Stimulated activated CD8-positive, alpha-beta memory T cell treated with anti-CD3 and anti-CD28 coated beads, Interleukin-12 subunit alpha, Interleukin-12 subunit beta, amount 100 ng/mL, for 1 hour (primary cell): ENCODE measurements around the gene TAB3.

ENCODE experiments used
- DNase-seq: peaks from one replicate; pipeline ENCODE4 v3.0.0-alpha.2; 2020; ENCODE audit warnings: low read depth

TAB3 gene, protein sequence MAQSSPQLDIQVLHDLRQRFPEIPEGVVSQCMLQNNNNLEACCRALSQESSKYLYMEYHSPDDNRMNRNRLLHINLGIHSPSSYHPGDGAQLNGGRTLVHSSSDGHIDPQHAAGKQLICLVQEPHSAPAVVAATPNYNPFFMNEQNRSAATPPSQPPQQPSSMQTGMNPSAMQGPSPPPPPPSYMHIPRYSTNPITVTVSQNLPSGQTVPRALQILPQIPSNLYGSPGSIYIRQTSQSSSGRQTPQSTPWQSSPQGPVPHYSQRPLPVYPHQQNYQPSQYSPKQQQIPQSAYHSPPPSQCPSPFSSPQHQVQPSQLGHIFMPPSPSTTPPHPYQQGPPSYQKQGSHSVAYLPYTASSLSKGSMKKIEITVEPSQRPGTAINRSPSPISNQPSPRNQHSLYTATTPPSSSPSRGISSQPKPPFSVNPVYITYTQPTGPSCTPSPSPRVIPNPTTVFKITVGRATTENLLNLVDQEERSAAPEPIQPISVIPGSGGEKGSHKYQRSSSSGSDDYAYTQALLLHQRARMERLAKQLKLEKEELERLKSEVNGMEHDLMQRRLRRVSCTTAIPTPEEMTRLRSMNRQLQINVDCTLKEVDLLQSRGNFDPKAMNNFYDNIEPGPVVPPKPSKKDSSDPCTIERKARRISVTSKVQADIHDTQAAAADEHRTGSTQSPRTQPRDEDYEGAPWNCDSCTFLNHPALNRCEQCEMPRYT

GRCh38 chrX:30889147-30890140, at the start of gene TAB3:
TAB3 (minus strand) TSS chrX:30889254; CDS start chrX:30859588, 29,666 bp downstream.
- DNase-seq, result peak; percentile 87

DNA sequence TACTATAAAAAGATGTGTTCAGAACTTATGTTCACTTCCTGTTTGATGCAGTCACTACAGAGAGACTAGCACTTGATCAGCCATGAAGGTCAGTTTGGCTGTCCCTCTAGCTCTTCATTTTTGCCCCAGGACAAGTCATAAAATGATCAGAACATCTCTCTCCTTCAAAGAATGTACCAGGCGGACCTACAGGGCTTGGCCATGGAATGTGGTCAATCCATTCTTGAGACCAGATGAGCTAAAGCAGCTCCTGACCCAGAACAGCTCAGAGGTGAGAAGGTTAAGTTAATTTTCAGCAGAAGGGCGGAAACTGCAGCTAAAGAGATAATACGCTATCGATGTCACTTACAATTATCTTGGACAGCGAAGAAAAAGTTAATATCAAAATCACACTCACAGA, 49.2 kb upstream of the TAB3 start:
- no peak for DNase-seq

GRCh38 chrX:30935985-30936384, 46.9 kb upstream of the TAB3 start:
- no peak for DNase-seq

DNA sequence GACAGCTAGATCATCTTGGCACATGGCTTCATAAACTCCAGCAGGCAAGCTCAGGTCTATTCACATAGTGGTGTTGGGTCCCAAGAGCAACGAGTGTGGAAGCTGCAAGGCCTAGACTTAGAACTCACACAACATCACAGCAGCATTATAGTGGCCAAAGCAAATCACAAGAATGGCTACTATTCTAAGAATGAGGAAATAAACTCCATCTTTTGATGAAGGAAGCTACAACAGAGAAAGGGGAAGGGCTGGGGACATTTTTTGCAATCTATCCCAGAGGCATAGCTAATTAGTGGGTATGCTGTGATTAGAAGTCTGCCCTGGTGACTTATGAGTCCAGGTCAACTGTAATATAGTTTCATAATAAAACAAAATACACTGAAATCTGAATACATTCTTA, 42.9 kb upstream of the TAB3 start:
- DNase-seq, result no peak

DNA sequence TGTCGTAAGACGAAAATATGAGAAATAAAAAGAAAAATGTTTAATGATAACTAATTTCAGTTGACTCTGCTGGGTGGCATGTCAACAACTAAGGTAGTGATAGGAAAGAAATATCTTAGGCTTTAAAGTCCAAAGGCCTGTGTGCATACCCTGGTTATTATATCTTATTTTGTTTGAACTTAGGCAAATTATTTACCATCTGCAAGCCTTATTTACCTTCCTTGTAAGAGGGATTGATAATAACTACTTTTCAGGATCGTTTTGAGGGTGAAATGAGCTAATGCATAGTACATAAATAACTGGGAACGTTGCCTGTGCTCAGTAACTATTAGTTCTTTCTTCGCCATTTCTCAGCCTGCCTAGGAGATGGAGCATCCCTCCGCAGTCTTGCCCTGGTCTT, 41.6 kb upstream of the TAB3 start:
- DNase-seq, result no peak

DNA sequence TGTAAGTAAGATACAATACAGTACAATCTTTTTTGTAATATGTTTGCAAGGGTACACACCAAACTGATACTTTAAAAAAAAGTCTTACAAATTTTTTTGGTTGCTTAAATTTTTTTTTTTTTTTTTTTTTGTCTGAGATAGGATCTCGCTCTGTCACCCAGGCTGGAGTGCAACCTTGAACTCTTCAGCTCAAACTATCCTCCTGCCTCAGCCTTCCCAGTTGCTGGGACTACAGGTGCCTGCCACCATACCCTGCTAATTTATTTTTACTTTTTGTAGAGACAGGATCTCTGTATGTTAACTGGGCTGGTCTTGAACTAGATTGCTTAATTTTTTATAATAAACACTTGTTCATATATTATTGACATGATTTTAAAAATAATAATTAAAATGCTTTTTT, 41.1 kb upstream of the TAB3 start:
- DNase-seq, result no peak

DNA sequence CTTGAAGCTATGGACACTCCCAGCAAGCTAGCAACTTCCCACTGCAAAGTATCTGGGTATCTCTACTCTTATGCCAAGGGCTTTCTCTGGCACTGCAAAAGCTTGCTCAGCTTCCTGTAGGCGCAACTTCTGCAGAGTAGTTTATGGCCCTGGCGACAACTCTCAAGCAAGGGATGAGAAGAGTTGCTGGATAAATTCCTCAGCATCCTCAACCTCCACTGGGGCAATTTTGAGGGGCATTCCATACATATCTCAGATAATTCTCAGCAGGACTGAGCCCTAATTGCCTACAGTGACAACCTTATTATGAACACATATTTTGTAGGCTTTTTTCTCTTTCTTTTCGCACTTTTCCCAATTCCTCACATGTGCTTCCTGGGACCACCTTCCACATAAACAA, 31.2 kb upstream of the TAB3 start:
- no peak for DNase-seq

DNA sequence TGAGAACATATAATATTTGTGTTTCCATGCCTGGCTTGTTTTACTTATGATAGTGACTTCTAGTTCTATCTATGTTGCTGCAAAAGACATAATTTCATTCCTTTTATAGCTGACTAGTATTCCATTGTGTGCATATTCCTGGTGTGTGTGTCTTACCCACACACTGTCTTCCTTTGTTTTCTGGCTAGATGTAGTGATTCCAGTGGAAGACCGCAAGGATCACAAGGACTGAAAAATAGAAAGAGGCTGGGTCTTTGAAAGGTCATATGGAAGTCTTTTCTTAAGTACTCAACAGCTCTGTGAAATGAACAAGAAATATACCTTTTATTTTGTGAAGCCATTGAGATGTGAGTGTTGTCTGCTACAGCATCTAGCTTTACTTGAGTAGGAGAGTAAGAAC, 29.4 kb upstream of the TAB3 start:
- no peak for DNase-seq

DNA sequence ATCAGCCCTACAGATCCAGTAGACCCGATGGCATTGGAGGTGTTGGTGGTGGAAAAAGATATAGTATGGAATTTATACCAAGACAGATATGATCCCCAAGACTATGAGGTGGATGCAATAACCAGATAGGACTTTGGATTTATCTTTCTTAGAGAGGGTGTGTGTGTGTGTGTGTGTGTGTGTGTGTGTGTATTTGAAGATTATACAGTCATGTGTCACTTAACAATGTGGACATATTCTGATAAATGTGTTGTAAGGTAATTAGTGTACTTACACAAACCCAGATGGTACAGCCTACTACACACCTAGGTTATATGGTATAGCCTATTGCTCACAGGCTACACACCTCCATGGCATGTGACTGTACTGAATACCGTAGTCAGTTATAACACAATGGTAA, 24.4 kb upstream of the TAB3 start:
- DNase-seq, result no peak

- DNase-seq, result no peak
Measured at GRCh38 chrX:30910124-30910860, 21.2 kb upstream of the TAB3 start.

- no peak for DNase-seq
Measured at GRCh38 chrX:30906726-30907125, 17.7 kb upstream of the TAB3 start.

- no peak for DNase-seq
Measured at GRCh38 chrX:30905321-30905720, 16.3 kb upstream of the TAB3 start.

GRCh38 chrX:30904632-30905031, 15.6 kb upstream of the TAB3 start:
- no peak for DNase-seq

DNA sequence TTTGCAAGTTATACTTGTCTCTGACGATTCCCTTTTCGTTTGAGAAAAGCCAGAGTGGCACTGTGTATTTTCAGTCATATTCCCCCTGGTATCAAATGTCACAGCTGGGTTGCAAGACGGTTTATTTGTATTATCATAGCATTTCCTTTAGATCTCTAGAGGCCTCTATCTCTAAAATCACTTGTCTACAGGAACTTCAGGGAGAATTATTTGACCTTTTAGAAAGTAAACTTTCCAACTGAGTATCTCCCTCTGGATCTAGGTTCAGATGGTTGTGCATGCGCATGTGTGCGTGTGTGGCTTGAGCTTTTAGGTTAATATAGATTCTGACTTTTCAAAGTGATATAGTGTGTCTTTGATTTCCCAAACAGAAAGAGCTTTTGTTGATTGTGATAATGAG, 15.1 kb upstream of the TAB3 start:
- DNase-seq, result no peak

- DNase-seq, result no peak
Measured at GRCh38 chrX:30900227-30900626, 11.2 kb upstream of the TAB3 start.

DNA sequence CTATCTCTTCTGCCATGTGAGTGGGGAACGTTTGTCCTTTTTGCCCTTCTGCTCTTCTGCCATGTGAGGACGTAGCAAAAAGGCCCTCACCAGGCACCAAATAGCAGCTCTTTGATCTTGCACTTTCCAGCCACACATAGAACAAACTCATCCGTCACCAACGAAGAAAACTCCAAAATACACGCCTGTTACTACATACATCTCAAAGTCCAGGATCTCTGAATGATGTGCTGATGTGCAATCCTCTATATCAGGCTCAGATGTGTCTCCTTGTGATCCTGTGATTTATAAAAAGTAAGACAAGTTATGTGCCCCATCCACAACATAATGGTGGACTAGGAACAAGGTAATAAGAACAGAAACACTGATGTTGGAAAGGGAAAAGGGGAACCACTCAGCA, 9.8 kb upstream of the TAB3 start:
- DNase-seq, result no peak

DNA sequence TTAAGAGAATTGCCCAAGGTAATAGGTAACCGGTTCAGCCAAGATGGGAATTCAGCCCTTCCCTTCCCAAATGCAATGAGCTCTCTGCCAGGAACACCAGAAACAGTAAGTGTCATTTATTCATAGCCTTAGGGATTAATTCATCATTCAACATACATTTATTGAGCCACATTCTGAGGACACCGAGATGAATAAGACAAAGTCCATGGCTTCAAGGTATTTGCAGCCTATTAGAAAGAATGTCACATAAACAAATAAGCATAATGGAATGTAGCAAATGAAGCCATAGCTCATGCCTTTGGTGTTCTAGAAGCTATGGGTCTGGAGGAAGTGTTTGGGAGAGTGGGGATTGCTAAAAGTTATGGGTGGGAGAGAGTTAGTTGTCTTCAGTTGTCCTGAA, 6.3 kb upstream of the TAB3 start:
- DNase-seq, result no peak

DNA sequence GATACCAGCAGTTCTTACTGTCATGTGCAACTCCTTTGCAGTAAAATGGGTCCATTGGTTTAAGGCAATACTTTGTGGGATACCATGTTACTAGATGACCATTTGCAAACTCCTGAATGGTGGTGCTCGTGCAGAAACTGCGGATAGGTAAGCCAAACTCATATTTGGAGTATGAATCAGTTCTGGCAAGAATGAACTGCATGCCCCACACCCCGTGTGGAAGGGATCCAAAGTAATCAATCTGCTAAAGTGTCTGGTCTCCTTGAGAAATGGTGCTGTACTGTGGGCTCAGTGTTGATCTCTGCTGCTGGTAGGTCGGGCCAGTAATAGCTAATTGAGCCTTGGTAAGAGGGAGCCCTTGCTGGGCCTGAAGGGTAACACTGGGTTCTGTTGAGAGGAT, 4.2 kb upstream of the TAB3 start:
- DNase-seq, result no peak

GRCh38 chrX:30892591-30892990, 3.5 kb upstream of the TAB3 start:
- DNase-seq, result no peak

GRCh38 chrX:30888526-30889146, 418 bp downstream of the TAB3 start:
- DNase-seq, result peak; percentile 6

DNA sequence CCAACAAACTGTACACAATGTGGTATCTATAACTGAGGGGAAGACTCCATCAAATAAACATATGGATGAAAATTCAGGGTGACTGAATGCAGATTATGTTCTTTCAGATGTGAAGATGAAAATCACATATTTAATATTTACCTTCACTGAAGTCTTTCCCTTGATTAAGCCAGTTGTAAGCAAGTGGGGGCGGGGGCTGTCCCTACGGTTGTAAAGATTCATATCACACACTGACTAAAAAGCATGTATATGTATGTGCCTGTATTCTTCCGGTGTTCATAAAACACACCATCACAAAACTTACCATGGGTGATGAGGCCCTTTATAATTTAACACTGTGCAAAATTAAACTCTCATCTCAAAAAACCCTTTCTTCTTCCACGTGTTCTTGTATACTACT, 1.3 kb downstream of the TAB3 start:
- no peak for DNase-seq
